Mucosa of descending colon (tissue), 3 donors: ENCODE data around the gene CADM3. TPM values are rescaled to one million over a fixed set of nuclear protein-coding genes. Genes with fewer than 3 reads are reported as not detected.
A peak's percentile ranks its signal among the peaks of the same experiment; 100 is the strongest.

ENCODE experiments used
- ATAC-seq: fragments of 200-7000 bp; cut with Tn5 transposase; one replicate; pipeline ENCODE4 v1.9.1; 2020; ENCODE audit warnings: mild to moderate bottlenecking, moderate library complexity
- DNase-seq, 3 donors: peaks; one replicate each; pipeline ENCODE4 v3.0.0-alpha.2; 2020
- H3K36me3 ChIP-seq: fragments of 200-600 bp; one replicate; pipeline ENCODE4 v1.8.0; 2021; ENCODE audit warnings: low read depth, mild to moderate bottlenecking
- H3K4me1 ChIP-seq: fragments of 200-600 bp; one replicate; pipeline ENCODE4 v1.8.0; 2021; ENCODE audit warnings: low read depth, mild to moderate bottlenecking
- H3K4me3 ChIP-seq: fragments of 200-600 bp; one replicate; pipeline ENCODE4 v1.8.0; 2021; ENCODE audit warnings: mild to moderate bottlenecking
- H3K9me3 ChIP-seq: fragments of 200-600 bp; one replicate; pipeline ENCODE4 v1.8.0; 2021; ENCODE audit warnings: mild to moderate bottlenecking
- CTCF ChIP-seq: fragments of 200-600 bp; IDR thresholded peaks from one replicate; pipeline ENCODE4 v1.8.0; 2022; ENCODE audit warnings: antibody characterized with exemption, mild to moderate bottlenecking
- intact Hi-C, 2 donors: fragments of 100-400 bp; cut with DNase I in 1 of 2; cut with micrococcal nuclease in 1 of 2; formaldehyde crosslinking; loops; one replicate each; pipeline versions ENCODE4 v1.11.0 to v1.11.1; 2022; cut with DNase I, micrococcal nuclease
- total RNA-seq, 3 donors: library from RNA; stranded (reverse); fragmentation: NEBNext Ultra II Directional in 2 of 3; extraction: Animal tissue kit (Norgen Biotek cat#: 25700) in 2 of 3; gene quantifications; one replicate each; pipeline versions ENCODE4 v1.2.1 to v1.2.4, GENCODE V29; 2021 to 2023
- donor health status: DM: no; HTN: no; CAD: no; lungs with moderate emphysema.
- donor health status: DM: no; HTN: no; CAD: no.
- donor health status: DM: no; HTN: yes; CAD: no.

The CADM3 gene
- total RNA-seq, 3 donors from 2014 or later, result 2.7 to 23.3 (median 10.3) TPM

DNA sequence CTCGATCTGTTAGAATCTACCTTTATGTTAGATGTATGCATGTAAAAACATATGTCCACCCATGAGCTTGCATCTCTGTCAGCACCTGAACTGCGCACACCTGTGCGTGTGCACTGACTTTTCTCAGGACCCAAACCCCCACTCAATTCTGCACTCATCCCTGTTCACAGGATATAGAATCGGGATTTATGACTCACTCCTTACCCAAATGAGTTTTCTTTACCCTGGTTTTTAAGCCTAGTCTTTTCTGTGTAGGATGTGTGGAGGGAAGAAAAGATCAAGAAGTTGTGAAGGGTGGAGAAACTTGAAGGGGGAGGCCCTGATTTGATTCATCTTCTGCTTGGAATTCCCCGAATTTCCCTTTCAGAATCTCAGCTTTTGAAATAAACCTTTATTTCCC is 35.7 kb downstream of the CADM3 start:
- Histone ChIP-seq H3K36me3 (no peaks in the 10 kb centered on the region), H3K4me3 (no peak overlapping the region), H3K9me3 (no peaks in the 10 kb centered on the region), H3K4me1 (no peaks in the 10 kb centered on the region)
- intact Hi-C loops, result no loop called here
- no peak for TF ChIP-seq CTCF
- DNase-seq (no peak), ATAC-seq (no peak)

DNA sequence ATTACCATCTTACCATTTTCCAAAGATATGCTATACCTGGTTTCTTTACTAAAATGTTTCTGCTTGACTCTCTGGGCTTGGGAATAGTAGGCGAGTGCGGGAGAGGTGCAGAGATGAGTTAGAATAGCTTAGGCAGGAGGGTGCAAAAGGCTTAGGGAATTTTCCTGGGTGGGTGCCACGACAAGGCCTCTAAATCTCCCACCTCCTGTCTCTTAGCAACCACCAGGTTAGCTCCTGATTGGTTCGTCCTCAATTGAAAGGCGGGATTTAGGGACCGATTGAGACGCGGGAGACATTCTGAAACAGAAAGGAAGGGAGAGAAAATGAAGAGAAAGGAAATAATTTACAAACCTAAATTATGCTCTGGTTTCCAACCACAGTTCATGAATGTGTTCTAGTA is 36.4 kb downstream of the CADM3 start:
- Histone ChIP-seq H3K4me3 (no peak overlapping the region), H3K4me1 (no peaks in the 10 kb centered on the region), H3K36me3 (no peaks in the 10 kb centered on the region), H3K9me3 (no peaks in the 10 kb centered on the region)
- DNase-seq, result no peak
- no peak for ATAC-seq
- intact Hi-C loops, result no loop called here
- TF ChIP-seq CTCF, result no peak

- no peaks in the 10 kb centered on the region for H3K36me3 ChIP-seq
- no peak for TF ChIP-seq CTCF
- intact Hi-C loops, result no loop called here
- ATAC-seq (no peak), DNase-seq (no peak)
- H3K4me1 ChIP-seq, result no peaks in the 10 kb centered on the region
- no peaks in the 10 kb centered on the region for H3K9me3 ChIP-seq
- no peak overlapping the region for H3K4me3 ChIP-seq
Observed at GRCh38 chr1:159208175-159208825, 36.9 kb downstream of the CADM3 start.

GRCh38 chr1:159209061-159209460 is 37.6 kb downstream of the CADM3 start:
- intact Hi-C loops, result no loop called here
- TF ChIP-seq CTCF, result no peak
- no peak for ATAC-seq

DNA sequence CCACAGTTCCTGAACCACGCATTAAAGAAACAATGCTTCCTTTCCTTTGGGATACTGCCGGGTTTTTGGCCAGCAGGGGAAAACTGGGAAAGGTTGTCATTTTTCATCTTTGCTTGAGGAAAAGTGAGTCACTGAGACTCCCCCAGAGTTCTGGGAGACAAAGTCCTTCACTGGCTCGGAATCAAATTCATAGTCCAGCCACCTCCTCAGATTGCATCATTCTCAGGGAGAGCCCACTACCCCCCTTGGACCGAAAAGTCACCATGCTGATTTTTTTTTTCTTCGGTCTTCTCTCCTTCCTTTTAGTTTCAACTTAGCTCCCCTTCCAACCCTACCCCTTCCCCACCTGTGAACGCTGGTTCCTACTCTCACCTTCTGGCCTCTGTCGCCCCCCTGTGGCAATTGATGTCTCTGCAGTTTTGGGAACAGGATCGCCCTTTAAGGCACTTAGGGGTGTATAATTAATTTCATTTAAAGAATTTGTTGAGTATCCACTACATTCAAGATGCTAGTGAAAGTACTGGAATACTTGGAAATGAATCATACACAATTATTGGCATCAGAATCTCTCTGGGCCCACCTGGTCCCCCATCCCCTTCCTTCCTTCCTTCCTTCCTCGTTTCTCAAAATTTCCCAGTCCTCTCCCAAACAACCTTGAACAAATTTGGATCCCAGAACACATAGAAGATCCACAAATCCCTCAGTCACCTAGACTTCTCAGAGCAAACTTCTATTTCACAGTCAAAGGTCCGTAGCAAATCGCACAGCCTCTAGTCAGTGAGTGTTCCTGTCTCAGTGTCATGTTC is 40.1 kb downstream of the CADM3 start:
- H3K4me3 ChIP-seq, result no peak overlapping the region
- peak; percentile 38 for ATAC-seq
- H3K4me1 ChIP-seq, result no peaks in the 10 kb centered on the region
- no peaks in the 10 kb centered on the region for H3K9me3 ChIP-seq
- peak; percentile 68 for TF ChIP-seq CTCF
- intact Hi-C loops, result loop anchor here (5.0 to 10.0 kb wide), 2 partner anchors 49 to 77 kb away; no protein-coding TSS in a partner anchor
- DNase-seq, result peak in 2 of 3 donors; percentile 37 to 42
- H3K36me3 ChIP-seq, result no peaks in the 10 kb centered on the region

More at GRCh38 chr1:159209061-159209460, 37.6 kb downstream of the CADM3 start:
- Histone ChIP-seq H3K4me3 (no peak overlapping the region), H3K9me3 (no peaks in the 10 kb centered on the region), H3K4me1 (no peaks in the 10 kb centered on the region), H3K36me3 (no peaks in the 10 kb centered on the region)
- no peak for DNase-seq
